Activated naive CD8-positive, alpha-beta T cell treated with anti-CD3 and anti-CD28 coated beads for 36 hours (primary cell): ENCODE data around the gene PRKAR1B. TPM values are rescaled to one million over a fixed set of nuclear protein-coding genes. Genes with fewer than 3 reads are reported as not detected.
A peak's percentile ranks its signal among the peaks of the same experiment; 100 is the strongest.

Experiments used
- DNase-seq: peaks from one replicate; pipeline ENCODE4 v3.0.0; 2021
- H3K27ac Mint-ChIP-seq: one replicate; pipeline ENCODE4 v1.8.0; 2022; ENCODE audit warnings: mild to moderate bottlenecking, moderate library complexity, mixed read lengths
- H3K27me3 Mint-ChIP-seq: one replicate; pipeline ENCODE4 v1.8.0; 2022; ENCODE audit warnings: mild to moderate bottlenecking, mixed read lengths
- H3K36me3 Mint-ChIP-seq: one replicate; pipeline ENCODE4 v1.8.0; 2021; ENCODE audit warnings: mild to moderate bottlenecking, mixed read lengths
- H3K4me1 Mint-ChIP-seq: one replicate; pipeline ENCODE4 v1.8.0; 2021; ENCODE audit warnings: mixed read lengths
- H3K4me3 Mint-ChIP-seq: one replicate; pipeline ENCODE4 v1.8.0; 2022; ENCODE audit warnings: mild to moderate bottlenecking, moderate library complexity, mixed read lengths
- H3K9me3 Mint-ChIP-seq: one replicate; pipeline ENCODE4 v1.8.0; 2022; ENCODE audit warnings: mixed read lengths
- total RNA-seq, 2 experiments: library from RNA; stranded (reverse); gene quantifications; one replicate each; pipeline ENCODE4 v1.2.3, GENCODE V29; 2021

PRKAR1B gene
- total RNA-seq, 2 experiments from 2014 or later, result 38.1 to 40.2 TPM

GRCh38 chr7:633381-634018, 93.6 kb downstream of the PRKAR1B start:
- H3K27me3 Mint-ChIP-seq, result no peaks in the 10 kb centered on the region

GRCh38 chr7:632831-633210, 94.3 kb downstream of the PRKAR1B start:
- Mint-ChIP-seq H3K27me3 (no peaks in the 10 kb centered on the region), H3K4me1 (no peaks in the 10 kb centered on the region), H3K4me3 (no peak overlapping the region), H3K27ac (no peak overlapping the region), H3K9me3 (no peaks in the 10 kb centered on the region), H3K36me3 (peaks cover 5% of the 10 kb centered on the region)
- DNase-seq, result no peak

More at GRCh38 chr7:633381-634018, 93.6 kb downstream of the PRKAR1B start:
- H3K27ac Mint-ChIP-seq, result no peak overlapping the region
- no peak overlapping the region for H3K4me3 Mint-ChIP-seq
- DNase-seq, result no peak
- no peaks in the 10 kb centered on the region for H3K9me3 Mint-ChIP-seq
- H3K4me1 Mint-ChIP-seq, result no peaks in the 10 kb centered on the region
- H3K36me3 Mint-ChIP-seq, result peaks cover 6% of the 10 kb centered on the region

- H3K4me1 Mint-ChIP-seq, result no peaks in the 10 kb centered on the region
- H3K4me3 Mint-ChIP-seq, result no peak overlapping the region
- H3K9me3 Mint-ChIP-seq, result no peaks in the 10 kb centered on the region
- H3K27ac Mint-ChIP-seq, result no peak overlapping the region
- DNase-seq, result no peak
- no peaks in the 10 kb centered on the region for H3K27me3 Mint-ChIP-seq
- peaks cover 7% of the 10 kb centered on the region for H3K36me3 Mint-ChIP-seq
These were observed 94.9 kb downstream of the PRKAR1B start for GRCh38 chr7:631964-632830.

- peaks cover 3% of the 10 kb centered on the region for H3K36me3 Mint-ChIP-seq
- H3K4me3 Mint-ChIP-seq, result no peak overlapping the region
- H3K27me3 Mint-ChIP-seq, result no peaks in the 10 kb centered on the region
- H3K9me3 Mint-ChIP-seq, result no peaks in the 10 kb centered on the region
- no peak for DNase-seq
- no peaks in the 10 kb centered on the region for H3K4me1 Mint-ChIP-seq
- no peak overlapping the region for H3K27ac Mint-ChIP-seq
These were observed 95.8 kb downstream of the PRKAR1B start for GRCh38 chr7:631291-631711.

GRCh38 chr7:630539-630938, 96.5 kb downstream of the PRKAR1B start:
- H3K4me1 Mint-ChIP-seq, result no peaks in the 10 kb centered on the region
- H3K4me3 Mint-ChIP-seq, result no peak overlapping the region
- peaks cover 6% of the 10 kb centered on the region for H3K36me3 Mint-ChIP-seq
- no peak overlapping the region for H3K27ac Mint-ChIP-seq
- H3K9me3 Mint-ChIP-seq, result peaks cover 2% of the 10 kb centered on the region
- DNase-seq, result no peak
- H3K27me3 Mint-ChIP-seq, result no peaks in the 10 kb centered on the region

GRCh38 chr7:630111-630511, 97.0 kb downstream of the PRKAR1B start:
- no peaks in the 10 kb centered on the region for H3K27me3 Mint-ChIP-seq
- DNase-seq, result no peak
- peaks cover 3% of the 10 kb centered on the region for H3K9me3 Mint-ChIP-seq
- no peaks in the 10 kb centered on the region for H3K4me1 Mint-ChIP-seq
- no peak overlapping the region for H3K4me3 Mint-ChIP-seq
- no peak overlapping the region for H3K27ac Mint-ChIP-seq
- H3K36me3 Mint-ChIP-seq, result peaks cover 8% of the 10 kb centered on the region

GRCh38 chr7:628826-629225, 98.3 kb downstream of the PRKAR1B start:
- Mint-ChIP-seq H3K36me3 (peaks cover 20% of the 10 kb centered on the region), H3K4me3 (no peak overlapping the region), H3K27ac (no peak overlapping the region), H3K9me3 (peaks cover 11% of the 10 kb centered on the region), H3K27me3 (no peaks in the 10 kb centered on the region), H3K4me1 (no peaks in the 10 kb centered on the region)
- DNase-seq, result no peak

DNA sequence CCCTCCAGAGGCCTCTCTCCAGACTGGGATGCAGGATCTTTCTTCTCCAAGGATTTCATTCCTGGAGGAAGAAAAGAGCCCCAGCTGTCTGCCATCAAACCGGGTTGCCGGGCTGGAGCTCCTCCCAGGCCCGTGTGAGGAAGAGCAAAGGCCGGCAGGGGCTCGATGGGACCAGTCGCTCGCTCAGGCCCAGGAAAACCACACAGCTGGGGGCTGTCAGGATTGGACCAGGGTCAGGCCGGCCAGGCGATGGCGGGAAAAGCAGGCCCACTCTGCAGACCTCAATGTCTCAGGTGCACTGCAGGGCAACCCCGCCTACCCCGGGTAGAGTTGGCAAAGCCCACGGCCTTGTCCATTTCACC, 98.7 kb downstream of the PRKAR1B start:
- no peak for DNase-seq
- peaks cover 11% of the 10 kb centered on the region for H3K9me3 Mint-ChIP-seq
- H3K27me3 Mint-ChIP-seq, result no peaks in the 10 kb centered on the region
- no peaks in the 10 kb centered on the region for H3K4me1 Mint-ChIP-seq
- H3K4me3 Mint-ChIP-seq, result no peak overlapping the region
- H3K27ac Mint-ChIP-seq, result no peak overlapping the region
- H3K36me3 Mint-ChIP-seq, result peaks cover 24% of the 10 kb centered on the region

- Mint-ChIP-seq H3K9me3 (peaks cover 11% of the 10 kb centered on the region), H3K36me3 (peaks cover 30% of the 10 kb centered on the region), H3K27me3 (no peaks in the 10 kb centered on the region), H3K27ac (no peak overlapping the region), H3K4me1 (no peaks in the 10 kb centered on the region), H3K4me3 (no peak overlapping the region)
- DNase-seq, result no peak
These were observed 99.2 kb downstream of the PRKAR1B start for GRCh38 chr7:627661-628401.

DNA sequence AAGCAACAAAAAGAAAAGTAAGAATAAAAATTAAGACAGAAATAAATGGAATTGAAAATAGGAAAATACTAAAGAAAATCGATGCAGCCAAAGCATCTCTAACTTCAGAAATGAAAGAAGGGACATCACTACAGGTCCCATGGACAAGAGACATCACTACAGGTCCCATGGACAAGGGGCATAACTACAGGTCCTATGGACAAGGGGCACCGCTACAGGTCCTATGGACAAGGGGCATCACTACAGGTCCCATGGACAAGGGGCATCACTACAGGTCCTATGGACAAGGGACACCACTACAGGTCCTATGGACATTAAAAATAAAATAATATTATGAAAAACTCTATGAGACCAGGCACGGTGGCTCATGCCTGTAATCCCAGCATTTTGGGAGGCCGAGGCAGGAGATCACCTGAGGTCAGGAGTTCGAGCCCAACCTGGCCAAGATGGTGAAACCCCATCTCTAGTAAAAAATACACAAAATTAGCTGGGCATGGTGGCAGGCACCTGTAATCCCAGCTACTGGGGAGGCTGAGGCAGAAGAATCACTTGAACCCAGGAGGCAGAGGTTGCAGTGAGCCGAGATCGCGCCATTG, 101.6 kb downstream of the PRKAR1B start:
- Mint-ChIP-seq H3K9me3 (peaks cover 27% of the 10 kb centered on the region), H3K4me3 (no peak overlapping the region), H3K27ac (no peak overlapping the region), H3K27me3 (no peaks in the 10 kb centered on the region), H3K36me3 (peaks cover 52% of the 10 kb centered on the region), H3K4me1 (peaks cover 5% of the 10 kb centered on the region)
- DNase-seq, result no peak

- Mint-ChIP-seq H3K27ac (peak overlapping the region; percentile 65), H3K9me3 (peaks cover 36% of the 10 kb centered on the region), H3K4me1 (peaks cover 24% of the 10 kb centered on the region), H3K36me3 (peaks cover 69% of the 10 kb centered on the region), H3K4me3 (no peak overlapping the region), H3K27me3 (no peaks in the 10 kb centered on the region)
- no peak for DNase-seq
These were observed 103.6 kb downstream of the PRKAR1B start for GRCh38 chr7:623464-623863.

- no peak for DNase-seq
- H3K4me3 Mint-ChIP-seq, result no peak overlapping the region
- H3K4me1 Mint-ChIP-seq, result peaks cover 35% of the 10 kb centered on the region
- peaks cover 36% of the 10 kb centered on the region for H3K9me3 Mint-ChIP-seq
- H3K36me3 Mint-ChIP-seq, result peaks cover 74% of the 10 kb centered on the region
- no peaks in the 10 kb centered on the region for H3K27me3 Mint-ChIP-seq
- H3K27ac Mint-ChIP-seq, result no peak overlapping the region
These were observed 105.4 kb downstream of the PRKAR1B start for GRCh38 chr7:621572-622285.

- DNase-seq, result no peak
- Mint-ChIP-seq H3K4me1 (peaks cover 40% of the 10 kb centered on the region), H3K4me3 (no peak overlapping the region), H3K27ac (peak overlapping the region; percentile 98), H3K9me3 (peaks cover 35% of the 10 kb centered on the region), H3K27me3 (no peaks in the 10 kb centered on the region), H3K36me3 (peaks cover 75% of the 10 kb centered on the region)
These were observed 106.2 kb downstream of the PRKAR1B start for GRCh38 chr7:620885-621284.

- H3K36me3 Mint-ChIP-seq, result peaks cover 72% of the 10 kb centered on the region
- H3K4me1 Mint-ChIP-seq, result peaks cover 40% of the 10 kb centered on the region
- H3K27me3 Mint-ChIP-seq, result no peaks in the 10 kb centered on the region
- peak overlapping the region; percentile 98 for H3K27ac Mint-ChIP-seq
- no peak for DNase-seq
- peak overlapping the region; percentile 70 for H3K4me3 Mint-ChIP-seq
- peaks cover 33% of the 10 kb centered on the region for H3K9me3 Mint-ChIP-seq
These were observed 107.0 kb downstream of the PRKAR1B start for GRCh38 chr7:620056-620455.
